Measurements from ENCODE around the gene CRELD1. TPM values are rescaled to one million over a fixed set of nuclear protein-coding genes. Genes with fewer than 3 reads are reported as not detected.

CRELD1 gene
- total RNA-seq, 1 experiment from 2014 or later, result 13.4 TPM

GRCh38 chr3:9917820-9918219, 15.8 kb upstream of the CRELD1 start:
- BruUV-seq (replicated peaks), result no TSS peak
- ChIA-PET CTCF (interaction anchor here (0.6 to 1.6 kb wide), 5 partner anchors 13 to 236 kb away, joined by 3 to 7 read pairs (median 3); partner anchors contain the start of gene IL17RE), POLR2A (interaction anchor here (1.1 to 8.4 kb wide), 6 partner anchors 10 to 68 kb away, joined by 3 to 98 read pairs (median 24); partner anchors contain the start of genes CRELD1 and IL17RE)
- no peak for DNase-seq (ENCODE audit: unreplicated experiment)
- intact Hi-C loops (cut with micrococcal nuclease), result loop anchor here (1.0 kb wide), 1 partner anchor 70 kb away; no protein-coding TSS in a partner anchor
- H3K36me3 Mint-ChIP-seq (ENCODE audit: insufficient read depth, unreplicated experiment), result peaks cover 10% of the 10 kb centered on the region
- peak overlapping the region; percentile 90 for H3K27ac Mint-ChIP-seq (ENCODE audit: low read depth, unreplicated experiment)
- H3K27me3 Mint-ChIP-seq (ENCODE audit: insufficient read depth, unreplicated experiment), result no peaks in the 10 kb centered on the region
- peaks cover 12% of the 10 kb centered on the region for H3K4me1 Mint-ChIP-seq (ENCODE audit: insufficient read depth, unreplicated experiment)
- H3K4me3 Mint-ChIP-seq (ENCODE audit: unreplicated experiment), result peak overlapping the region; percentile 76
- TF ChIP-seq CTCF (IDR thresholded peaks at IDR 0.05; ENCODE audit: unreplicated experiment), result no peak
- no peaks in the 10 kb centered on the region for H3K9me3 Mint-ChIP-seq (ENCODE audit: unreplicated experiment)

GRCh38 chr3:9918261-9919038, 15.2 kb upstream of the CRELD1 start:
- Mint-ChIP-seq H3K9me3 (ENCODE audit: unreplicated experiment) (no peaks in the 10 kb centered on the region), H3K4me3 (ENCODE audit: unreplicated experiment) (no peak overlapping the region), H3K27me3 (ENCODE audit: insufficient read depth, unreplicated experiment) (no peaks in the 10 kb centered on the region), H3K27ac (ENCODE audit: low read depth, unreplicated experiment) (no peak overlapping the region), H3K36me3 (ENCODE audit: insufficient read depth, unreplicated experiment) (peaks cover 10% of the 10 kb centered on the region), H3K4me1 (ENCODE audit: insufficient read depth, unreplicated experiment) (peaks cover 11% of the 10 kb centered on the region)
- ChIA-PET CTCF (interaction anchor here (0.9 to 1.0 kb wide), 2 partner anchors 16 to 55 kb away, joined by 3 to 4 read pairs; partner anchors contain the start of gene IL17RE), POLR2A (interaction anchor here (1.1 to 8.4 kb wide), 5 partner anchors 11 to 69 kb away, joined by 3 to 98 read pairs (median 31); partner anchors contain the start of gene CRELD1)
- no TSS peak for BruUV-seq (replicated peaks)
- intact Hi-C loops (cut with micrococcal nuclease), result no loop called here
- DNase-seq (ENCODE audit: unreplicated experiment), result no peak
- no peak for TF ChIP-seq CTCF (IDR thresholded peaks at IDR 0.05; ENCODE audit: unreplicated experiment)

- Mint-ChIP-seq H3K9me3 (ENCODE audit: unreplicated experiment) (no peaks in the 10 kb centered on the region), H3K27ac (ENCODE audit: low read depth, unreplicated experiment) (no peak overlapping the region), H3K4me3 (ENCODE audit: unreplicated experiment) (no peak overlapping the region), H3K4me1 (ENCODE audit: insufficient read depth, unreplicated experiment) (peaks cover 9% of the 10 kb centered on the region), H3K27me3 (ENCODE audit: insufficient read depth, unreplicated experiment) (no peaks in the 10 kb centered on the region), H3K36me3 (ENCODE audit: insufficient read depth, unreplicated experiment) (peaks cover 64% of the 10 kb centered on the region)
- no peak for DNase-seq (ENCODE audit: unreplicated experiment)
- TF ChIP-seq CTCF (IDR thresholded peaks at IDR 0.05; ENCODE audit: unreplicated experiment), result no peak
- CTCF ChIA-PET, result interaction anchor here (0.6 kb wide), 1 partner anchor 201 kb away, joined by 3 read pairs; no protein-coding TSS in a partner anchor
- no TSS peak for BruUV-seq (replicated peaks)
- POLR2A ChIA-PET, result no interaction called here
- intact Hi-C loops (cut with micrococcal nuclease), result no loop called here
Measured at GRCh38 chr3:9928158-9928557, 5.5 kb upstream of the CRELD1 start.

GRCh38 chr3:9930804-9931418, 2.7 kb upstream of the CRELD1 start:
- peaks cover 22% of the 10 kb centered on the region for H3K4me1 Mint-ChIP-seq (ENCODE audit: insufficient read depth, unreplicated experiment)
- ChIA-PET CTCF (interaction anchor here (0.6 to 6.3 kb wide), 13 partner anchors 10 to 270 kb away, joined by 3 to 42 read pairs (median 6); partner anchors contain the start of genes IL17RC and RPUSD3), POLR2A (interaction anchor here (0.6 to 6.1 kb wide), 12 partner anchors 14 to 106 kb away, joined by 3 to 49 read pairs (median 4); partner anchors contain the start of genes IL17RC and RPUSD3)
- peaks cover 61% of the 10 kb centered on the region for H3K36me3 Mint-ChIP-seq (ENCODE audit: insufficient read depth, unreplicated experiment)
- no peak overlapping the region for H3K4me3 Mint-ChIP-seq (ENCODE audit: unreplicated experiment)
- H3K9me3 Mint-ChIP-seq (ENCODE audit: unreplicated experiment), result no peaks in the 10 kb centered on the region
- intact Hi-C loops (cut with micrococcal nuclease), result loop anchor here (5.0 kb wide), 1 partner anchor 214 kb away; no protein-coding TSS in a partner anchor
- no peak overlapping the region for H3K27ac Mint-ChIP-seq (ENCODE audit: low read depth, unreplicated experiment)
- no TSS peak for BruUV-seq (replicated peaks)
- H3K27me3 Mint-ChIP-seq (ENCODE audit: insufficient read depth, unreplicated experiment), result no peaks in the 10 kb centered on the region
- DNase-seq (ENCODE audit: unreplicated experiment), result no peak
- no peak for TF ChIP-seq CTCF (IDR thresholded peaks at IDR 0.05; ENCODE audit: unreplicated experiment)

Data from MCF 10A (cell line).